Natural killer cell (primary cell): ENCODE results near the gene ATF4. TPM values are rescaled to one million over a fixed set of nuclear protein-coding genes. Genes with fewer than 3 reads are reported as not detected.

ENCODE experiments used
- ATAC-seq, 3 donors: fragments of 150-1000 bp in 2 of 3; fragments of 200-7000 bp in 1 of 3; cut with Tn5 transposase; 1 replicate in 1 of 3; 2 replicates in 2 of 3; pipeline ENCODE4 v1.10.0; 2021; ENCODE audit warnings: mild to moderate bottlenecking in 2 of 3, moderate library complexity in 2 of 3
- DNase-seq, 2 donors: peaks; one replicate each; pipeline versions ENCODE4 v3.0.0 to v3.0.0-alpha.2; 2013 to 2021; ENCODE audit warnings: mixed read lengths in 1 of 2
- H3K27ac ChIP-seq: one replicate; pipeline ENCODE4 v1.5.1; 2013; ENCODE audit warnings: mild to moderate bottlenecking, low read length
- H3K27me3 ChIP-seq: one replicate; pipeline ENCODE4 v1.6.1; 2013; ENCODE audit warnings: low read length; ENCODE audit not compliant: control insufficient read depth, insufficient read depth
- H3K36me3 ChIP-seq: one replicate; pipeline ENCODE4 v1.6.1; 2013; ENCODE audit warnings: low read length; ENCODE audit not compliant: control insufficient read depth, insufficient read depth
- H3K4me1 ChIP-seq: one replicate; pipeline ENCODE4 v1.6.1; 2013; ENCODE audit warnings: low read length; ENCODE audit not compliant: control insufficient read depth, insufficient read depth
- H3K4me3 ChIP-seq: one replicate; pipeline ENCODE4 v1.5.1; 2013; ENCODE audit warnings: low read length
- H3K9me3 ChIP-seq: one replicate; pipeline ENCODE4 v1.6.1; 2013; ENCODE audit warnings: low read length; ENCODE audit not compliant: control insufficient read depth, insufficient read depth
- H3K27ac Mint-ChIP-seq, 2 donors: one replicate each; pipeline ENCODE4 v1.8.0; 2022; ENCODE audit warnings: mild to moderate bottlenecking in 2 of 2, mixed read lengths in 2 of 2, moderate library complexity in 1 of 2
- H3K27me3 Mint-ChIP-seq, 2 donors: one replicate each; pipeline ENCODE4 v1.8.0; 2022; ENCODE audit warnings: low read depth in 2 of 2, mixed read lengths in 2 of 2
- H3K36me3 Mint-ChIP-seq: one replicate; pipeline ENCODE4 v1.8.0; 2022; ENCODE audit warnings: mixed read lengths
- H3K4me1 Mint-ChIP-seq, 2 donors: one replicate each; pipeline ENCODE4 v1.8.0; 2022; ENCODE audit warnings: mixed read lengths in 2 of 2
- H3K4me3 Mint-ChIP-seq: one replicate; pipeline ENCODE4 v1.8.0; 2022; ENCODE audit warnings: mild to moderate bottlenecking, moderate library complexity, mixed read lengths
- H3K9me3 Mint-ChIP-seq, 2 donors: one replicate each; pipeline ENCODE4 v1.8.0; 2022; ENCODE audit warnings: mixed read lengths in 2 of 2
- WGBS: methylation state at CpG from one replicate; pipeline ENCODE4 v1.1.7; 2013; ENCODE audit warnings: missing lambda C conversion rate; ENCODE audit not compliant: insufficient coverage; 5-methylcytosine and 5-hydroxymethylcytosine counted together
- intact Hi-C: fragments of 100-400 bp; cut with micrococcal nuclease; formaldehyde crosslinking; loops from one replicate; pipeline ENCODE4 v1.14.2; 2022
- total RNA-seq, 4 donors: library from RNA; stranded (reverse); fragments of 120-200 nt in 1 of 4; gene quantifications; one replicate each; pipeline versions ENCODE4 v1.2.3 to v1.2.4, GENCODE V29; 2013 to 2022
- TF ChIP-seq, protein P1 (sequence below): fragments of 200-600 bp; IDR thresholded peaks from one replicate; pipeline ENCODE4 v1.8.0; 2022; ENCODE audit warnings: antibody characterized with exemption

Gene ATF4
- total RNA-seq, 3 donors from 2014 or later (not counting 1 experiment from before 2014, with no cell fraction given) = 235 to 242 (median 238) TPM

DNA sequence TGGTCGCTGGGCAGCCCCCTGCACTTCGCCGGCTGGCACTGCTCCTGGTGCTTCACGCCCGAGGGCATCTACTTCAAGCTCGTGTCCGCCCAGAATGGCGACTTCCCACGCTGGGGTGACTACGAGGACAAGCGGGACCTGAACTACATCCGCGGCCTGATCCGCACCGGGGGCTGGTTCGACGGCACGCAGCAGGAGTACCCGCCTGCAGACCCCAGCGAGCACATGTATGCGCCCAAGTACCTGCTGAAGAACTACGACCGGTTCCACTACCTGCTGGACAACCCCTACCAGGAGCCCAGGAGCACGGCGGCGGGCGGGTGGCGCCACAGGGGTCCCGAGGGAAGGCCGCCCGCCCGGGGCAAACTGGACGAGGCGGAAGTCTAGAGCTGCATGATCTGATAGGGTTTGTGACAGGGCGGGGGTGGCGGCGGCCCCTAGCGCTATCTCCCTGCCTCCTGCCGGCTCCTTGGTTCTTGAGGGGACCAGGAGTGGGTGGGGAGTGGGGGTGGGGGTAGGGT lies 31.7 kb upstream of the ATF4 start:
- Histone ChIP-seq H3K4me3 (no peak overlapping the region), H3K9me3 (no peaks in the 10 kb centered on the region), H3K27me3 (no peaks in the 10 kb centered on the region), H3K4me1 (peaks cover 5% of the 10 kb centered on the region), H3K36me3 (no peaks in the 10 kb centered on the region), H3K27ac (no peak overlapping the region)
- intact Hi-C loops = no loop called here
- ATAC-seq (no peak), DNase-seq (no peak)
- Mint-ChIP-seq H3K9me3 (no peaks in the 10 kb centered on the region), H3K27ac (no peak overlapping the region), H3K27me3 (no peaks in the 10 kb centered on the region), H3K4me1 (peaks cover 6 to 7% of the 10 kb centered on the region in 2 donors), H3K4me3 (no peak overlapping the region), H3K36me3 (no peaks in the 10 kb centered on the region)
- TF ChIP-seq, protein P1, sequence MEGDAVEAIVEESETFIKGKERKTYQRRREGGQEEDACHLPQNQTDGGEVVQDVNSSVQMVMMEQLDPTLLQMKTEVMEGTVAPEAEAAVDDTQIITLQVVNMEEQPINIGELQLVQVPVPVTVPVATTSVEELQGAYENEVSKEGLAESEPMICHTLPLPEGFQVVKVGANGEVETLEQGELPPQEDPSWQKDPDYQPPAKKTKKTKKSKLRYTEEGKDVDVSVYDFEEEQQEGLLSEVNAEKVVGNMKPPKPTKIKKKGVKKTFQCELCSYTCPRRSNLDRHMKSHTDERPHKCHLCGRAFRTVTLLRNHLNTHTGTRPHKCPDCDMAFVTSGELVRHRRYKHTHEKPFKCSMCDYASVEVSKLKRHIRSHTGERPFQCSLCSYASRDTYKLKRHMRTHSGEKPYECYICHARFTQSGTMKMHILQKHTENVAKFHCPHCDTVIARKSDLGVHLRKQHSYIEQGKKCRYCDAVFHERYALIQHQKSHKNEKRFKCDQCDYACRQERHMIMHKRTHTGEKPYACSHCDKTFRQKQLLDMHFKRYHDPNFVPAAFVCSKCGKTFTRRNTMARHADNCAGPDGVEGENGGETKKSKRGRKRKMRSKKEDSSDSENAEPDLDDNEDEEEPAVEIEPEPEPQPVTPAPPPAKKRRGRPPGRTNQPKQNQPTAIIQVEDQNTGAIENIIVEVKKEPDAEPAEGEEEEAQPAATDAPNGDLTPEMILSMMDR = no peak
- WGBS = 95% methylated on average over 39 of the region's 39 CpGs

DNA sequence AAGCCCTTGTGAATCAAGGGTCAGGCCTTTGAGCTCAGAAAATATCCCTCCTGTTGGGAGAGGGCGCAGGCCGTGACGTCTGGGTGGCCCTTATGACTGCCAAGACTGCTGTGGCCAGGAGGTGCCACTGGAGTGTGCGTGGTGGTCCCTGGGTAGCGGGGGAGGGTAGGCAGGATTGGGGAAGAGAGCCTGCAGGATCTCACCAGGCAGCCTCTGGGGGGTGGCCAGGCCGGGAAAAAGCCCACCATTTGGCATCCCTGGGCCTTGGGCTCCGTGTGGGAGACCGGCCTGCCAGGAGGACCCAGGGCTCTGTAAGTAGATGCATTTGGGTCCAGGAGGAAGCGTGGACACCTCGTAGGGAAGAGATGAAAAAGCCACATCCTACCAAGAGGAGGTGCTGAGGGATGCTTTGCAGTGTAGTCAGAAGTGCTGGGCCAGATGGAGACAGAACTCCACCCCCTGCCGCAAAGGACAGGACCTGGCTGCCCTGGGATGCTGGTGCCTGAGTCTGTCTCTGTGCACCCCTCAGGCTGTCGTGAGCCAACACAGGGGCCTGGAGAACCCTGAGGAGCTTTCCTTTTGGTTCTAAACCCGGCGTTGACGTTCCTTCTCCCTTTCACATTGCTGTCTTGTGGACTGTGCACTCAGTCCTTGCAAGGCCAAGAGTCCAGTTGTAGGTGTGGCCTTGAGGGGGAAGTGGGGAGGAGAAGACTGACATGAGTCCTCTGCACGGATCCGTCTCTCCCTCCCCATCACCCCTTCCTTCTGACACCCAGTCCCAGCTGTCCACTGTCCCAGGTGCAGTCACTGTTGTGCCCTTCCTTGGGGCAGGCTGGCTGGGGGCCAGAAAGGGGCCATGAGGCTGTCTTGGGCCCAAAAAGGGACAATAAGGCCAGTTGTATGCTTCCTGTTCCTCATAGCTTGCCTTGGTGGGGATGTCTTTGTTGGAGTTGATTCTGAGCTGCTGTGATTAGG lies 31.0 kb upstream of the ATF4 start:
- ATAC-seq (no peak), DNase-seq (no peak)
- Mint-ChIP-seq H3K4me1 (peaks cover 6 to 7% of the 10 kb centered on the region in 2 donors), H3K27ac (no peak overlapping the region), H3K27me3 (no peaks in the 10 kb centered on the region), H3K9me3 (no peaks in the 10 kb centered on the region), H3K36me3 (no peaks in the 10 kb centered on the region), H3K4me3 (no peak overlapping the region)
- no peaks in the 10 kb centered on the region for H3K9me3 ChIP-seq
- TF ChIP-seq, protein P1 = no peak
- no peaks in the 10 kb centered on the region for H3K36me3 ChIP-seq
- no peaks in the 10 kb centered on the region for H3K27me3 ChIP-seq
- H3K4me3 ChIP-seq = no peak overlapping the region
- H3K4me1 ChIP-seq = peaks cover 5% of the 10 kb centered on the region
- 89% methylated on average over 16 of the region's 17 CpGs for WGBS
- H3K27ac ChIP-seq = no peak overlapping the region
- intact Hi-C loops = no loop called here

DNA sequence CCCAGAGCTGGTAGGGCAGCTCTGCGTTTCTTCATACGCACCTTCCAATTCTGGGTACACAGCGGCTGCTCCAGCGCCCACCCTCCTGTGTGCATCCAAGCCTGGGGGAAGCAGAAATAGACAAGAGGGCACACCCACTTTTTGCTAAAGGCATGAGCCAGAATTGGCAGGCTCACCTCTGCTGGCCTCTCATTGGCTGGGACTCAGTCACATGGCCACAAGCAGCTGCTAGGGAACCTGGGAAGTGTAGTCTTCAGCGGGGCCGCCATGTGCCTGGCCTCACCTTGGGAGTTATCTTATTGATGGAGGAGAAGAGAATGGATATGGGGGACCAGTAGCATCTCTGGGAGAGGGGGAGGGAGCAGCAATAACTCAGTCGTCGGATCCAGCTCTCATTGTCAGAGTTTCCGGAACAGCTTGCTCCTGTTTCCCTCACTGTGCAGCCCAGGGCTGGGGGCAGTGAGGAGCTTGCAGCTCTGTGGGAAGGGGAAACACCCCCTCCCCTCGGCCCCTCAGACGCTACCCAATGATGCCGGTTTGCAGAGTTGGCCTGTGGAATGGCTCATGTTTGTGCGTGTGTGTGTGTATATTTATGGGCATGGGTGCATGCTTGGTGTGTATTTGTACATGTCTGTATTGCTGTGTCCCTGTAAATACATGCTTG lies 30.1 kb upstream of the ATF4 start:
- Histone ChIP-seq H3K27ac (no peak overlapping the region), H3K4me1 (peaks cover 5% of the 10 kb centered on the region), H3K27me3 (no peaks in the 10 kb centered on the region), H3K4me3 (no peak overlapping the region), H3K9me3 (no peaks in the 10 kb centered on the region), H3K36me3 (no peaks in the 10 kb centered on the region)
- intact Hi-C loops = no loop called here
- Mint-ChIP-seq H3K4me1 (peaks cover 6 to 7% of the 10 kb centered on the region in 2 donors), H3K9me3 (no peaks in the 10 kb centered on the region), H3K4me3 (no peak overlapping the region), H3K36me3 (no peaks in the 10 kb centered on the region), H3K27me3 (no peaks in the 10 kb centered on the region), H3K27ac (no peak overlapping the region)
- 53% methylated on average over 13 of the region's 13 CpGs for WGBS
- DNase-seq = peak; percentile 54 to 86
- ATAC-seq = peak; percentile 79 to 98 (median 97)
- TF ChIP-seq, protein P1 = no peak
